Lower leg skin (tissue), 4 donors: ENCODE measurements around the gene LITAFD. TPM values are rescaled to one million over a fixed set of nuclear protein-coding genes. Genes with fewer than 3 reads are reported as not detected.

Experiments used
- DNase-seq, 2 donors: peaks; one replicate each; pipeline ENCODE4 v3.0.0-alpha.2; 2019; ENCODE audit warnings: low spot score in 2 of 2
- H3K4me3 ChIP-seq: fragments of 200-600 bp; sonication (generic); 2 replicates; pipeline ENCODE4 v1.5.1; 2017; ENCODE audit warnings: mild to moderate bottlenecking, low read depth; ENCODE audit not compliant: poor library complexity, severe bottlenecking
- CTCF ChIP-seq, 3 donors: fragments of 450-650 bp; IDR thresholded peaks; one replicate each; pipeline ENCODE4 v1.5.1; 2016; ENCODE audit warnings: antibody characterized with exemption in 3 of 3, mild to moderate bottlenecking in 3 of 3, moderate library complexity in 2 of 3
- POLR2A ChIP-seq, 2 donors: fragments of 450-650 bp; IDR thresholded peaks; one replicate each; pipeline ENCODE4 v1.6.1; 2016 to 2017; ENCODE audit warnings: antibody characterized with exemption in 2 of 2, mild to moderate bottlenecking in 1 of 2, moderate library complexity in 1 of 2
- WGBS, 2 donors: methylation state at CpG; one replicate each; pipeline ENCODE4 v1.1.5; 2018; 5-methylcytosine and 5-hydroxymethylcytosine counted together
- intact Hi-C: fragments of 100-400 bp; cut with DNase I; formaldehyde crosslinking; loops from one replicate; pipeline ENCODE4 v1.15.0; 2023; ENCODE audit warnings: low total_unique reads
- total RNA-seq, 4 donors: library from RNA; depleted of rRNA; stranded (reverse); fragments of >200 nt; gene quantifications; one replicate each; pipeline ENCODE4 v1.1.0, GENCODE V29; 2016

LITAFD gene
- total RNA-seq, 4 donors from 2014 or later, result not detected

GRCh38 chr16:8934601-8935000 is 52.5 kb downstream of the LITAFD start:
- no peak overlapping the region for H3K4me3 ChIP-seq
- intact Hi-C loops, result no loop called here
- 84 to 87% methylated on average over 6 of the region's 6 CpGs for WGBS, 2 donors
- DNase-seq, result no peak
- TF ChIP-seq CTCF (IDR thresholded peaks at IDR 0.05) (no peak), POLR2A (IDR thresholded peaks at IDR 0.05) (no peak)

Other genes with a start within 250 kb of the LITAFD start
- 1 to 10 TPM; 1.5 to 5.1 (median 2.6) TPM for gene ABAT, start 207.7 kb upstream of the LITAFD start, total RNA-seq
- 10 to 100 TPM in 3 of 4 donors, 1 to 10 TPM in 1; 7.5 to 11.2 (median 10.8) TPM for gene TMEM186, start 84.7 kb upstream of the LITAFD start, total RNA-seq
- gene PMM2, start 84.5 kb upstream of the LITAFD start, total RNA-seq, result 10 to 100 TPM; 20.5 to 41.8 (median 26.8) TPM
- 10 to 100 TPM; 42.2 to 47.8 (median 44.2) TPM for gene CARHSP1, start 13.3 kb upstream of the LITAFD start, total RNA-seq
- gene USP7, start 81.6 kb downstream of the LITAFD start, total RNA-seq, result 100 to 1,000 TPM in 1 of 4 donors, 10 to 100 TPM in 3; 80.3 to 105 (median 91.8) TPM
- 10 to 100 TPM; 39.1 to 53.1 (median 47.1) TPM for gene HAPSTR1, start 209.3 kb downstream of the LITAFD start, total RNA-seq